ENCODE results near the gene SRRM2.

The SRRM2 gene

GRCh38 chr16:2762711-2763110 lies 10.3 kb downstream of the SRRM2 start:
- DNase-seq (ENCODE audit: low read depth in 2 of 2): no peak
- no peak for TF ChIP-seq CTCF (IDR thresholded peaks at IDR 0.05; ENCODE audit: low read depth, low read length)
- no peak overlapping the region for H3K4me3 ChIP-seq (replicated peaks in 1 of 2; ENCODE audit: low read depth in 2 of 2, low read length in 2 of 2)

GRCh38 chr16:2763173-2763572 lies 10.7 kb downstream of the SRRM2 start:
- DNase-seq (ENCODE audit: low read depth in 2 of 2): no peak
- no peak overlapping the region for H3K4me3 ChIP-seq (replicated peaks in 1 of 2; ENCODE audit: low read depth in 2 of 2, low read length in 2 of 2)
- no peak for TF ChIP-seq CTCF (IDR thresholded peaks at IDR 0.05; ENCODE audit: low read depth, low read length)

GRCh38 chr16:2764718-2765117 lies 12.3 kb downstream of the SRRM2 start:
- H3K4me3 ChIP-seq (replicated peaks in 1 of 2; ENCODE audit: low read depth in 2 of 2, low read length in 2 of 2): no peak overlapping the region
- no peak for DNase-seq (ENCODE audit: low read depth in 2 of 2)
- TF ChIP-seq CTCF (IDR thresholded peaks at IDR 0.05; ENCODE audit: low read depth, low read length): no peak

GRCh38 chr16:2765462-2766404 lies 13.3 kb downstream of the SRRM2 start:
- DNase-seq (ENCODE audit: low read depth in 2 of 2): no peak
- H3K4me3 ChIP-seq (replicated peaks in 1 of 2; ENCODE audit: low read depth in 2 of 2, low read length in 2 of 2): no peak overlapping the region
- TF ChIP-seq CTCF (IDR thresholded peaks at IDR 0.05; ENCODE audit: low read depth, low read length): no peak

DNA sequence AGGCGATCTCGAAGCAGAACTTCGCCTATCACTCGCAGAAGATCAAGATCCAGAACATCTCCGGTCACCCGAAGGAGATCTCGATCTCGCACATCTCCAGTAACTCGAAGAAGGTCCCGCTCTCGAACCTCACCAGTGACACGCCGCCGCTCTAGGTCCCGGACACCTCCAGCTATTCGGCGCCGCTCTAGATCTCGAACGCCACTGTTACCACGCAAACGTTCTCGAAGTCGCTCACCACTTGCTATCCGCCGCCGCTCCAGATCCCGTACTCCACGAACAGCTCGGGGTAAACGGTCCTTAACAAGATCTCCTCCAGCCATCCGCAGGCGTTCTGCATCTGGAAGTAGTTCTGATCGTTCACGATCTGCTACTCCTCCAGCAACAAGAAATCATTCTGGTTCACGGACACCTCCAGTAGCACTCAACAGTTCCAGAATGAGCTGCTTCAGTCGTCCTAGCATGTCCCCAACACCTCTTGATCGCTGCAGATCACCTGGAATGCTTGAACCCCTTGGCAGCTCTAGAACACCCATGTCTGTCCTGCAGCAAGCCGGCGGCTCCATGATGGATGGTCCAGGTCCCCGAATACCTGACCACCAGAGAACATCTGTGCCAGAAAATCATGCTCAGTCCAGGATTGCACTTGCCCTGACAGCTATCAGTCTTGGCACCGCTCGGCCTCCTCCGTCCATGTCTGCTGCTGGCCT lies 14.1 kb downstream of the SRRM2 start:
- TF ChIP-seq CTCF (IDR thresholded peaks at IDR 0.05; ENCODE audit: low read depth, low read length): no peak
- no peak overlapping the region for H3K4me3 ChIP-seq (replicated peaks in 1 of 2; ENCODE audit: low read depth in 2 of 2, low read length in 2 of 2)
- DNase-seq (ENCODE audit: low read depth in 2 of 2): no peak

- H3K4me3 ChIP-seq (replicated peaks in 1 of 2; ENCODE audit: low read depth in 2 of 2, low read length in 2 of 2): no peak overlapping the region
- no peak for DNase-seq (ENCODE audit: low read depth in 2 of 2)
- no peak for TF ChIP-seq CTCF (IDR thresholded peaks at IDR 0.05; ENCODE audit: low read depth, low read length)
These were observed 14.8 kb downstream of the SRRM2 start for GRCh38 chr16:2767140-2767731.
